Posterior cingulate gyrus (tissue), 11 donors: ENCODE results near the gene ABCC10.
"Not testable (repeated sequence)": the region's sequence is repeated elsewhere in the genome, so short reads cannot be mapped to it uniquely, and the experiment has no call there.

Experiments
- DNase-seq, 10 donors: peaks; one replicate each; pipeline versions ENCODE4 v3.0.0 to v3.0.0-alpha.2; 2020 to 2021; ENCODE audit warnings: mixed read lengths in 3 of 10
- intact Hi-C: fragments of 100-400 bp; cut with DNase I; formaldehyde crosslinking; loops from one replicate; pipeline ENCODE4 v1.15.1; 2023

The ABCC10 gene

GRCh38 chr6:43493230-43493629 lies 65.9 kb downstream of the ABCC10 start:
- intact Hi-C loops = no loop called here
- peak in 2 of 10 donors; percentile 18 to 50 for DNase-seq

DNA sequence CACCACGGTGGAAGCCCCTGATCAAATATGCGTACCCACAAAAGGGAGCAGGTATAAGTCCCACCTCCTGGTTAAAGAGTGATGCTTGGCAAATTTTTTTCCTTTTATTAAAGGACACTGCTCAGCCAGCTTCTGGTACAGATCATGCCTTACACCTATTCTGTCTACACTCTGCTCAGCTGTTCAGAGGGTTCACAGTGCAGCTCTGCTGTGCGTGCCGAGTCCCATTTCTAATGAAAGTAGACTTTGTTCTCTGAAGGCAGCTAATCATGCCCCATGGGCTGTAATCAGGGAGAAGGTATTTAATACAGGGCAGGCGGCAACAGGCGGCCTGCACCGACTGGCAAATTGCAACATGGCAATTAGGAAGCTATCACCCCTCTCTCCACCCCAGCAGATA lies 66.5 kb downstream of the ABCC10 start:
- DNase-seq = peak in 2 of 10 donors; percentile 19 to 55
- intact Hi-C loops = no loop called here

DNA sequence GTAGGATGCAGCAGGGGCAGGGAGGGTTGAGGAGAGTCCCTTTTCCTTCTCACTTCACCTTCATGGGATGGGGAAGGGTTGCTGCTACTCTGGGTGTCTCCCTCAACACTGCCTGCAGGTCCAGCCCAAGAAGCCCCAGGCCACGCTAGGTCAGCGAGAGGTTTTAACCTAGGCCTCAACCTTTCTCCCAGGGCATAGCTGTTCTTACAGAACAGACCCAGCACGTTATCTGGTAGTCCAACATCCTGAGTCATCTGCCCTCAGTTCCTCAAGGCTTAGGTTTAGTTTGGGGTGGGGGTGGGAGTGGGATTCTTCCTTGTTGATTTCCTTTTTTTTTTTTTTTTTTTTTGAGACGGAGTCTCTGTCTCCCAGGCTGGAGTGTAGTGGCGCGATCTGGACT lies 67.0 kb downstream of the ABCC10 start:
- intact Hi-C loops = no loop called here
- no peak for DNase-seq

GRCh38 chr6:43494766-43495165 lies 67.4 kb downstream of the ABCC10 start:
- intact Hi-C loops = no loop called here
- peak in 2 of 10 donors; percentile 59 to 60 for DNase-seq

GRCh38 chr6:43495409-43495941 lies 68.1 kb downstream of the ABCC10 start:
- intact Hi-C loops = no loop called here
- DNase-seq = peak in 2 of 10 donors; percentile 46 to 74

DNA sequence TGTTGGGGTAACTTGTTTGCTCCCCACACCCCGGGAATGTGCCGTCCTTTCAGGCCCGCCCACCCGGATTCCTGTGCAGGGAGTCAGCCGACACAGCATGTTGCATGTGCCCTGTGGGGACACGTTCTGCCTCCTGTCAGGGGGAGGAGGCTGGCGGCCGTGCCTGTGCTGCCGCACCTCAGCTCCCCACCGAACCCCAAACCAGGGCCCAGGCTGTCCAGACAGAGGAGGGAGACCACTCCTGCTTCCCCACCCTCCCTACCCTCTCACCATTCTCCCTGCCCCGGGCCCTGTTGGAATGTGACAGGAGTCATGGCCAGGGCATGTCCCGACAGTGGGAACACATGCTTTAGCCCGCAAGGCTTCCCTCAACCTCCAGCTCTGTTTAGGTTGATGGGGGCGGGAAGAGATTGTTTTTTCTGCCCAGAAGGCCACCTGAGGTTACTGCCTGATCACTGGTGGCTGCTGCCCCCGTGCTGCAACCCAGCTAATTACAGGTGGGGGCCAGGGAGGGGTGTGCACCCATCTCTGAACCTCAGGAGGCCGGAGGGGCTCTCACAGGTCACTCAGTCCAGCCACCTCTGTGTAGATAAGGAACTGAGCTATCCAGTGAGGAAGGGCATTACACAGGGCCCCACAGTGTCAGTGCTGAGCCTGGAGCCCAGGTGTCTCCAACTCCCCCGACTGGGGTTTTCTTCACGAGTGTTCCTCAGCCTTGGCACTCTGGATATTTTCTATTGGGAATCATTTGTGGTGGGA lies 69.2 kb downstream of the ABCC10 start:
- peak in 6 of 10 donors; percentile 50 to 92 (median 70) for DNase-seq
- intact Hi-C loops = loop anchor here (2.0 kb wide), 1 partner anchor 42 kb away; the partner anchor contains the start of gene DLK2

- intact Hi-C loops = loop anchor here (2.0 kb wide), 1 partner anchor 42 kb away; the partner anchor contains the start of gene DLK2
- peak in 1 of 10 donors; percentile 46 for DNase-seq
Measured at GRCh38 chr6:43497129-43497396, 69.7 kb downstream of the ABCC10 start.

DNA sequence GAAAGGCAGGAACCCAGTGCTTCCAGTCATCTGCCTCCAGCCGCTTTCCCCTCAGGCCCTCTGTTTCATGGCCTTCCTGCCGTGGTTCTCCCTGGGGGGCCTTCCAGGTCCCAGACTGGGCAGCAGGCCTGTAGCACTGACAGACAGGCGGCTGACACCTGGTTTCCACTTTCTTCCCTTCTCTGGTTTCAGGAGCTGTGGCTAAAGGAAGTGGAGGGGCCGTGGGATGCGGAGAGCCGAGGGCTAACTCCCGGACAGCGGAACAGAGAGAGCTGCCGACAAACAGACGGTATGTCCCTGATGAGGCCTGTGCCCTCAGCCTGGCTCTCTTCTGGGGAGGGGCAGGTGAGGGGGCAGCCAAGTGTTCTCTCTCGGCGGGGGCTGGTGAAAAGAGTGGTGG lies 70.3 kb downstream of the ABCC10 start:
- intact Hi-C loops = loop anchor here (2.0 kb wide), 1 partner anchor 43 kb away; the partner anchor contains the start of gene DLK2

GRCh38 chr6:43498291-43498690 lies 71.0 kb downstream of the ABCC10 start:
- intact Hi-C loops = not testable (repeated sequence)
- DNase-seq = peak in 1 of 10 donors; percentile 22

More for the DNA sequence above, 70.3 kb downstream of the ABCC10 start:
- DNase-seq = peak in 2 of 10 donors; percentile 62 to 74

GRCh38 chr6:43499028-43499815 lies 71.9 kb downstream of the ABCC10 start:
- intact Hi-C loops = no loop called here
- DNase-seq = peak in 2 of 10 donors; percentile 22 to 71
